GM12891 (cell line): ENCODE results near the gene TCEAL8.
"Not testable (repeated sequence)": the region's sequence is repeated elsewhere in the genome, so short reads cannot be mapped to it uniquely, and the experiment has no call there.

ENCODE experiments used
- DNase-seq: peaks from one replicate; pipeline ENCODE4 v3.0.0; 2011; ENCODE audit warnings: low spot score; ENCODE audit not compliant: insufficient read length
- FAIRE-seq: peaks from 2 replicates; lab custom pipeline; 2011; peaks lifted over from hg19 to GRCh38; lab: Jason Lieb, UNC
- PAX5 ChIP-seq: IDR thresholded peaks from 2 replicates; pipeline ENCODE4 v1.6.1; 2011; ENCODE audit warnings: low read length, moderate library complexity, mild to moderate bottlenecking; ENCODE audit not compliant: insufficient read depth, severe bottlenecking
- POLR2A ChIP-seq: IDR thresholded peaks from 2 replicates; pipeline ENCODE4 v1.6.1; 2011; ENCODE audit warnings: low read depth, low read length, control low read depth
- POLR2AphosphoS5 ChIP-seq: IDR thresholded peaks from 2 replicates; pipeline ENCODE4 v1.6.1; 2011; ENCODE audit warnings: low read depth, low read length, control low read depth
- POU2F2 ChIP-seq: IDR thresholded peaks from 2 replicates; pipeline ENCODE4 v1.6.1; 2011; ENCODE audit warnings: low read depth, mild to moderate bottlenecking, control low read depth, low read length, moderate library complexity
- SPI1 ChIP-seq: IDR thresholded peaks from 2 replicates; pipeline ENCODE4 v1.6.1; 2011; ENCODE audit warnings: low read depth, low read length, control low read depth
- TAF1 ChIP-seq: IDR thresholded peaks from 2 replicates; pipeline ENCODE4 v1.6.1; 2011; ENCODE audit warnings: low read depth, low read length, control low read depth

Gene TCEAL8

GRCh38 chrX:103253608-103254007 lies 1.3 kb downstream of the TCEAL8 start:
- DNase-seq (no peak), FAIRE-seq (no peak)
- no peak for TF ChIP-seq PAX5
- TF ChIP-seq SPI1: no peak
- no peak for TF ChIP-seq POU2F2
- no peak for TF ChIP-seq TAF1
- TF ChIP-seq POLR2A: no peak
- TF ChIP-seq POLR2AphosphoS5: no peak

- TF ChIP-seq POLR2A (no peak), TAF1 (no peak), PAX5 (no peak), POU2F2 (no peak), POLR2AphosphoS5 (no peak)
- no peak for DNase-seq
- FAIRE-seq: no peak
Observed at GRCh38 chrX:103250977-103251376, 4.0 kb downstream of the TCEAL8 start.

- DNase-seq: no peak
Observed at GRCh38 chrX:103249805-103250204, 5.2 kb downstream of the TCEAL8 start.

GRCh38 chrX:103248553-103248952 lies 6.4 kb downstream of the TCEAL8 start:
- DNase-seq (no peak), FAIRE-seq (peak; percentile 28)
- no peak for TF ChIP-seq POLR2AphosphoS5
- TF ChIP-seq POU2F2: no peak
- no peak for TF ChIP-seq TAF1
- no peak for TF ChIP-seq SPI1
- no peak for TF ChIP-seq POLR2A
- no peak for TF ChIP-seq PAX5

More at GRCh38 chrX:103249805-103250204, 5.2 kb downstream of the TCEAL8 start:
- TF ChIP-seq SPI1 (no peak), POU2F2 (no peak), PAX5 (no peak), TAF1 (no peak), POLR2A (no peak), POLR2AphosphoS5 (no peak)
- no peak for FAIRE-seq

- DNase-seq (no peak), FAIRE-seq (no peak)
- TF ChIP-seq POLR2A: no peak
- no peak for TF ChIP-seq TAF1
- no peak for TF ChIP-seq PAX5
- no peak for TF ChIP-seq POU2F2
- no peak for TF ChIP-seq POLR2AphosphoS5
- TF ChIP-seq SPI1: no peak
Observed at GRCh38 chrX:103240155-103240554, 14.8 kb downstream of the TCEAL8 start.

- DNase-seq (no peak), FAIRE-seq (no peak)
- TF ChIP-seq SPI1 (no peak), POU2F2 (no peak), POLR2A (no peak), PAX5 (no peak), TAF1 (no peak), POLR2AphosphoS5 (no peak)
Observed at GRCh38 chrX:103236296-103236695, 18.7 kb downstream of the TCEAL8 start.

GRCh38 chrX:103235608-103236007 lies 19.3 kb downstream of the TCEAL8 start:
- DNase-seq, FAIRE-seq: not testable (repeated sequence)

- no peak for FAIRE-seq
- DNase-seq: no peak
- TF ChIP-seq POLR2A (no peak), TAF1 (no peak), POLR2AphosphoS5 (no peak), SPI1 (no peak), POU2F2 (no peak), PAX5 (no peak)
Observed at GRCh38 chrX:103234869-103235268, 20.1 kb downstream of the TCEAL8 start.

- DNase-seq (no peak), FAIRE-seq (no peak)
- no peak for TF ChIP-seq SPI1
- TF ChIP-seq POLR2AphosphoS5: no peak
- no peak for TF ChIP-seq PAX5
- no peak for TF ChIP-seq TAF1
- no peak for TF ChIP-seq POU2F2
- no peak for TF ChIP-seq POLR2A
Observed at GRCh38 chrX:103233263-103233662, 21.7 kb downstream of the TCEAL8 start.

GRCh38 chrX:103225918-103226317 lies 29.0 kb downstream of the TCEAL8 start:
- not testable (repeated sequence) for DNase-seq, FAIRE-seq

GRCh38 chrX:103220511-103221323 lies 34.2 kb downstream of the TCEAL8 start:
- TF ChIP-seq POU2F2 (no peak), POLR2A (no peak), TAF1 (no peak), PAX5 (no peak), SPI1 (no peak), POLR2AphosphoS5 (no peak)
- DNase-seq (no peak), FAIRE-seq (no peak)
